ENCODE data around the gene HFE.
A peak's percentile ranks its signal among the peaks of the same experiment; 100 is the strongest.

Gene HFE

GRCh38 chr6:26122005-26122388 lies 34.8 kb downstream of the HFE start:
- in situ Hi-C loops (cut with HindIII; ENCODE audit: low sequenced_read_pairs), result no loop called here
- DNase-seq (ENCODE audit: low read depth, low spot score), result no peak
- H3K4me3 ChIP-seq (ENCODE audit: low read depth, low read length), result no peak overlapping the region
- no peak for TF ChIP-seq CTCF (IDR thresholded peaks at IDR 0.05; ENCODE audit: low read depth, low read length)

GRCh38 chr6:26122402-26122792 lies 35.2 kb downstream of the HFE start:
- peak overlapping the region; percentile 99 for H3K4me3 ChIP-seq (ENCODE audit: low read depth, low read length)

GRCh38 chr6:26122793-26123674 lies 35.8 kb downstream of the HFE start:
- peak overlapping the region; percentile 99 for H3K4me3 ChIP-seq (ENCODE audit: low read depth, low read length)
- peak; percentile 99 for DNase-seq (ENCODE audit: low read depth, low spot score)
- no peak for TF ChIP-seq CTCF (IDR thresholded peaks at IDR 0.05; ENCODE audit: low read depth, low read length)
- in situ Hi-C loops (cut with HindIII; ENCODE audit: low sequenced_read_pairs), result no loop called here

More at GRCh38 chr6:26122402-26122792, 35.2 kb downstream of the HFE start:
- in situ Hi-C loops (cut with HindIII; ENCODE audit: low sequenced_read_pairs), result no loop called here
- DNase-seq (ENCODE audit: low read depth, low spot score), result no peak
- no peak for TF ChIP-seq CTCF (IDR thresholded peaks at IDR 0.05; ENCODE audit: low read depth, low read length)

- in situ Hi-C loops (cut with HindIII; ENCODE audit: low sequenced_read_pairs), result no loop called here
- TF ChIP-seq CTCF (IDR thresholded peaks at IDR 0.05; ENCODE audit: low read depth, low read length), result no peak
- DNase-seq (ENCODE audit: low read depth, low spot score), result no peak
- H3K4me3 ChIP-seq (ENCODE audit: low read depth, low read length), result peak overlapping the region; percentile 99
Measured at GRCh38 chr6:26123675-26123946, 36.4 kb downstream of the HFE start.

- peak overlapping the region; percentile 99 for H3K4me3 ChIP-seq (ENCODE audit: low read depth, low read length)
- in situ Hi-C loops (cut with HindIII; ENCODE audit: low sequenced_read_pairs), result no loop called here
- peak; percentile 99 for DNase-seq (ENCODE audit: low read depth, low spot score)
- TF ChIP-seq CTCF (IDR thresholded peaks at IDR 0.05; ENCODE audit: low read depth, low read length), result no peak
Measured at GRCh38 chr6:26123947-26124780, 36.9 kb downstream of the HFE start.

GRCh38 chr6:26124781-26125685 lies 37.8 kb downstream of the HFE start:
- peak overlapping the region; percentile 99 for H3K4me3 ChIP-seq (ENCODE audit: low read depth, low read length)
- DNase-seq (ENCODE audit: low read depth, low spot score), result no peak
- no peak for TF ChIP-seq CTCF (IDR thresholded peaks at IDR 0.05; ENCODE audit: low read depth, low read length)
- in situ Hi-C loops (cut with HindIII; ENCODE audit: low sequenced_read_pairs), result no loop called here

Data from astrocyte of the spinal cord (primary cell).